ENCODE measurements around the gene GRHL3. TPM values are rescaled to one million over a fixed set of nuclear protein-coding genes. Genes with fewer than 3 reads are reported as not detected.

The GRHL3 gene
- total RNA-seq, 1 experiment from 2014 or later, result 1.4 TPM

GRCh38 chr1:24380508-24380907 lies 61.4 kb downstream of the GRHL3 start:
- no peak for TF ChIP-seq CTCF (IDR thresholded peaks at IDR 0.05; ENCODE audit: unreplicated experiment)
- intact Hi-C loops (cut with micrococcal nuclease; ENCODE audit: unreplicated experiment), result no loop called here
- Mint-ChIP-seq H3K9me3 (ENCODE audit: low read depth, unreplicated experiment) (no peaks in the 10 kb centered on the region), H3K36me3 (ENCODE audit: insufficient read depth, unreplicated experiment) (peaks cover 4% of the 10 kb centered on the region), H3K27me3 (ENCODE audit: unreplicated experiment) (no peaks in the 10 kb centered on the region), H3K4me3 (ENCODE audit: low read depth, unreplicated experiment) (no peak overlapping the region), H3K27ac (ENCODE audit: unreplicated experiment) (no peak overlapping the region), H3K4me1 (ENCODE audit: low read depth, unreplicated experiment) (peaks cover 3% of the 10 kb centered on the region)
- CTCF ChIA-PET, result no interaction called here
- no TSS peak for BruUV-seq (replicated peaks)
- no peak for DNase-seq

GRCh38 chr1:24381256-24381655 lies 62.1 kb downstream of the GRHL3 start:
- intact Hi-C loops (cut with micrococcal nuclease; ENCODE audit: unreplicated experiment), result no loop called here
- Mint-ChIP-seq H3K9me3 (ENCODE audit: low read depth, unreplicated experiment) (no peaks in the 10 kb centered on the region), H3K27me3 (ENCODE audit: unreplicated experiment) (no peaks in the 10 kb centered on the region), H3K4me1 (ENCODE audit: low read depth, unreplicated experiment) (peaks cover under 1% of the 10 kb centered on the region), H3K4me3 (ENCODE audit: low read depth, unreplicated experiment) (no peak overlapping the region), H3K27ac (ENCODE audit: unreplicated experiment) (no peak overlapping the region), H3K36me3 (ENCODE audit: insufficient read depth, unreplicated experiment) (peaks cover 4% of the 10 kb centered on the region)
- CTCF ChIA-PET, result no interaction called here
- BruUV-seq (replicated peaks), result no TSS peak
- TF ChIP-seq CTCF (IDR thresholded peaks at IDR 0.05; ENCODE audit: unreplicated experiment), result no peak
- no peak for DNase-seq

- peaks cover 10% of the 10 kb centered on the region for H3K36me3 Mint-ChIP-seq (ENCODE audit: insufficient read depth, unreplicated experiment)
- no peak overlapping the region for H3K4me3 Mint-ChIP-seq (ENCODE audit: low read depth, unreplicated experiment)
- no peaks in the 10 kb centered on the region for H3K9me3 Mint-ChIP-seq (ENCODE audit: low read depth, unreplicated experiment)
- no peak for DNase-seq
- no peak overlapping the region for H3K27ac Mint-ChIP-seq (ENCODE audit: unreplicated experiment)
- H3K27me3 Mint-ChIP-seq (ENCODE audit: unreplicated experiment), result no peaks in the 10 kb centered on the region
- BruUV-seq (replicated peaks), result no TSS peak
- CTCF ChIA-PET, result interaction anchor here (0.7 kb wide), 1 partner anchor 1419 kb away, joined by 3 read pairs; no protein-coding TSS in a partner anchor
- intact Hi-C loops (cut with micrococcal nuclease; ENCODE audit: unreplicated experiment), result no loop called here
- H3K4me1 Mint-ChIP-seq (ENCODE audit: low read depth, unreplicated experiment), result peaks cover 10% of the 10 kb centered on the region
- no peak for TF ChIP-seq CTCF (IDR thresholded peaks at IDR 0.05; ENCODE audit: unreplicated experiment)
Measured at GRCh38 chr1:24382165-24382577, 63.0 kb downstream of the GRHL3 start.

GRCh38 chr1:24383381-24383940 lies 64.3 kb downstream of the GRHL3 start:
- CTCF ChIA-PET, result interaction anchor here (1.3 kb wide), 1 partner anchor 9 kb away, joined by 3 read pairs; no protein-coding TSS in a partner anchor
- no peak overlapping the region for H3K4me3 Mint-ChIP-seq (ENCODE audit: low read depth, unreplicated experiment)
- DNase-seq, result no peak
- no peaks in the 10 kb centered on the region for H3K27me3 Mint-ChIP-seq (ENCODE audit: unreplicated experiment)
- no peaks in the 10 kb centered on the region for H3K9me3 Mint-ChIP-seq (ENCODE audit: low read depth, unreplicated experiment)
- H3K27ac Mint-ChIP-seq (ENCODE audit: unreplicated experiment), result no peak overlapping the region
- peaks cover 14% of the 10 kb centered on the region for H3K36me3 Mint-ChIP-seq (ENCODE audit: insufficient read depth, unreplicated experiment)
- TF ChIP-seq CTCF (IDR thresholded peaks at IDR 0.05; ENCODE audit: unreplicated experiment), result no peak
- intact Hi-C loops (cut with micrococcal nuclease; ENCODE audit: unreplicated experiment), result no loop called here
- BruUV-seq (replicated peaks), result no TSS peak
- peaks cover 23% of the 10 kb centered on the region for H3K4me1 Mint-ChIP-seq (ENCODE audit: low read depth, unreplicated experiment)

Measured in Calu3 (cell line).